HCT116 (cell line): ENCODE measurements around the gene SSC4D.

Experiments used
- EZH2 ChIP-seq: fragments of 200-600 bp; sonication (generic); IDR thresholded peaks from 2 replicates; pipeline ENCODE4 v1.6.1; 2017; ENCODE audit warnings: antibody characterized with exemption, mixed run types
- POLR2A ChIP-seq: IDR thresholded peaks from 2 replicates; pipeline ENCODE4 v1.7.0; 2011; ENCODE audit warnings: borderline replicate concordance; ENCODE audit not compliant: insufficient read depth, insufficient read length; ENCODE audit errors: extremely low read depth
- POLR2AphosphoS5 ChIP-seq: IDR thresholded peaks from 2 replicates; pipeline ENCODE4 v1.6.1; 2011; ENCODE audit warnings: mild to moderate bottlenecking, low read depth, low read length, moderate library complexity
- TF ChIP-seq, protein P1 (sequence below): IDR thresholded peaks from 2 replicates; pipeline ENCODE4 v1.6.1; 2012; ENCODE audit warnings: low read depth
- TF ChIP-seq, protein P2 (sequence below): IDR thresholded peaks from 2 replicates; pipeline ENCODE4 v1.6.1; 2012

DNA sequence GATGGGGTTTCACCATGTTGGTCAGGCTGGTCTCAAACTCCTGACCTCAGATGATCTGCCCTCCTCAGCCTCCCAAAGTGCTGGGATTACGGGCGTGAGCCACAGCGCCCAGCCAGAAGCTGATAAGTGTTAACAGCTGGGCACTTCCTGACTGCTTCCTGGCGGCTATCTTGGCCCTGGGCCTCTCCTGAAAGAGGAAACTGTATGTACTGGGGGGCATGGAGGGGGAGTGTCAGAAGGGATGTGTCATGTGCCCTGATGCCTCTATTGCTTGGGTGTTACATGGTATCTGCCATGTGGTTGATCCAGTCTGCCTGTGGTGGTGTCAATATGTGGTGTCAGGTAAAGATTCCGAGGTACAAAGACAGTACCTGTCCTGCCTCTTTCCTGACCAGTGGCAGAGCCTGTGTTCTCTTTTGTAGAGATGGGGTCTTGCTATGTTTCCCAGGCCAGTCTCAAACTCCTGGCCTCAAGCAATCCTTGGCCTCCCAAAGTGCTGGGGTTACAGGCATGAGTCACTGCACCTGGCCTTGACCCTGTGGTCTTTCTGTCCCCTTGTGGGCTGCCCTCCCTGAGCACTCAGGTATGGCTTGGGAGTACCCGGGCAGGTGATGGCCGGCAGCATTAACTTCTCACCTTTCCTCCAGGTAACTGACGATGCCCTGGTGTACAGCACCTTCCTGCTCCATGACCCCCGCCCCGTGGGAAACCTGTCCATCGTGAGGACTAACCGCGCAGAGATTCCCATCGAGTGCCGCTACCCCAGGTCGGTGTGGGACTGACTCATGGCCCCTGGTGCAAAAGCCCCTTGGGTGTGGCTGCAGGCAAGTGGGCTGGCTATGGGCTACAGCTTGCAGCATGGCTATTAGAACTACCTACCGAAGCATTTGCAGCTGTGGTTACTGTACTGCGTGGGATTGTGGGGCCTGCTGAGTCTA is 19.6 kb upstream of the SSC4D start:
- TF ChIP-seq, protein P1, sequence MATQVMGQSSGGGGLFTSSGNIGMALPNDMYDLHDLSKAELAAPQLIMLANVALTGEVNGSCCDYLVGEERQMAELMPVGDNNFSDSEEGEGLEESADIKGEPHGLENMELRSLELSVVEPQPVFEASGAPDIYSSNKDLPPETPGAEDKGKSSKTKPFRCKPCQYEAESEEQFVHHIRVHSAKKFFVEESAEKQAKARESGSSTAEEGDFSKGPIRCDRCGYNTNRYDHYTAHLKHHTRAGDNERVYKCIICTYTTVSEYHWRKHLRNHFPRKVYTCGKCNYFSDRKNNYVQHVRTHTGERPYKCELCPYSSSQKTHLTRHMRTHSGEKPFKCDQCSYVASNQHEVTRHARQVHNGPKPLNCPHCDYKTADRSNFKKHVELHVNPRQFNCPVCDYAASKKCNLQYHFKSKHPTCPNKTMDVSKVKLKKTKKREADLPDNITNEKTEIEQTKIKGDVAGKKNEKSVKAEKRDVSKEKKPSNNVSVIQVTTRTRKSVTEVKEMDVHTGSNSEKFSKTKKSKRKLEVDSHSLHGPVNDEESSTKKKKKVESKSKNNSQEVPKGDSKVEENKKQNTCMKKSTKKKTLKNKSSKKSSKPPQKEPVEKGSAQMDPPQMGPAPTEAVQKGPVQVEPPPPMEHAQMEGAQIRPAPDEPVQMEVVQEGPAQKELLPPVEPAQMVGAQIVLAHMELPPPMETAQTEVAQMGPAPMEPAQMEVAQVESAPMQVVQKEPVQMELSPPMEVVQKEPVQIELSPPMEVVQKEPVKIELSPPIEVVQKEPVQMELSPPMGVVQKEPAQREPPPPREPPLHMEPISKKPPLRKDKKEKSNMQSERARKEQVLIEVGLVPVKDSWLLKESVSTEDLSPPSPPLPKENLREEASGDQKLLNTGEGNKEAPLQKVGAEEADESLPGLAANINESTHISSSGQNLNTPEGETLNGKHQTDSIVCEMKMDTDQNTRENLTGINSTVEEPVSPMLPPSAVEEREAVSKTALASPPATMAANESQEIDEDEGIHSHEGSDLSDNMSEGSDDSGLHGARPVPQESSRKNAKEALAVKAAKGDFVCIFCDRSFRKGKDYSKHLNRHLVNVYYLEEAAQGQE = no peak
- TF ChIP-seq POLR2A (no peak), POLR2AphosphoS5 (no peak), EZH2 (no peak)
- TF ChIP-seq, protein P2, sequence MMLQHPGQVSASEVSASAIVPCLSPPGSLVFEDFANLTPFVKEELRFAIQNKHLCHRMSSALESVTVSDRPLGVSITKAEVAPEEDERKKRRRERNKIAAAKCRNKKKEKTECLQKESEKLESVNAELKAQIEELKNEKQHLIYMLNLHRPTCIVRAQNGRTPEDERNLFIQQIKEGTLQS = no peak
